Raji (cell line): Measurements from ENCODE around the gene KRT23.

Experiments
- POLR2A ChIP-seq: IDR thresholded peaks from 2 replicates; pipeline ENCODE4 v1.6.1; 2011; ENCODE audit warnings: low read depth, low read length, control low read depth; ENCODE audit not compliant: insufficient read depth

KRT23 gene

DNA sequence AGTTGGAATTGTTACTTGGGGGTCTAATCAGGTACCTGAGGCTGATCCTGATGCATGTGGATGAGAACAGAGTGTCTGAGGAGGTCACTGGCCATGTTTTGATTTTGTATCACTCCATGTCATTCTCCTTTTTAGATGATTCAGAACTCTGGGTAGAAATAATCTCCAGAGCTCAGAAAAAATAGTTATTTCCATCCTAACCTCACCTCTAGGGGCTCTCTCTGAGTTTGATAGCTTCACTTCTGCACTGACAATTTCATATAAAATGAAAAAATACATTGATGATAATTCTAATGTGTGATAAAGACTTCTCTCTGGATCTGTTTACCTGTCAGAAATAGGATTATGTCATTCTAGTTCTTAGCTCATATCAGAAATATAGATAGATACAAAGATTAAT is 64.2 kb downstream of the KRT23 start:
- TF ChIP-seq POLR2A: no peak
